DND-41 (cell line): ENCODE results near the gene NCR2.

Experiments used
- ATAC-seq: fragments of 200-7000 bp; cut with Tn5 transposase; 3 replicates; pipeline ENCODE4 v1.9.1; 2021; ENCODE audit warnings: low read depth; ENCODE audit not compliant: insufficient read depth
- DNase-seq: peaks from one replicate; pipeline ENCODE4 v3.0.0-alpha.2; 2020
- H2AFZ ChIP-seq: 2 replicates; pipeline ENCODE4 v1.6.0; 2012; ENCODE audit warnings: low read depth, low read length
- H3K27ac ChIP-seq: 2 replicates; pipeline ENCODE4 v1.5.1; 2012; ENCODE audit warnings: low read length, inconsistent platforms
- H3K27me3 ChIP-seq: fragments of 200-600 bp; sonication (generic); 2 replicates; pipeline ENCODE4 v1.6.0; 2012; ENCODE audit warnings: low read length, mild to moderate bottlenecking, inconsistent platforms; ENCODE audit not compliant: insufficient read depth, poor library complexity
- H3K36me3 ChIP-seq: 2 replicates; pipeline ENCODE4 v1.5.1; 2012; ENCODE audit warnings: low read length, inconsistent platforms; ENCODE audit not compliant: insufficient read depth
- H3K4me1 ChIP-seq: 2 replicates; pipeline ENCODE4 v1.5.1; 2012; ENCODE audit warnings: mild to moderate bottlenecking, low read length; ENCODE audit not compliant: insufficient read depth
- H3K4me2 ChIP-seq: 2 replicates; pipeline ENCODE4 v1.6.0; 2012; ENCODE audit warnings: mild to moderate bottlenecking, moderate library complexity, low read length, inconsistent platforms; ENCODE audit not compliant: insufficient read depth
- H3K4me3 ChIP-seq, 2 experiments: fragments of 200-600 bp in 1 of 2; shearing (Covaris generic) in 1 of 2; 2 replicates each; pipeline ENCODE4 v1.5.1; 2012 to 2016; ENCODE audit warnings: inconsistent platforms in 2 of 2, low read length in 2 of 2, mild to moderate bottlenecking in 2 of 2, low read depth in 1 of 2, moderate library complexity in 1 of 2
- H3K79me2 ChIP-seq: 2 replicates; pipeline ENCODE4 v1.6.0; 2012; ENCODE audit warnings: low read length, inconsistent platforms; ENCODE audit not compliant: insufficient read depth
- H3K9ac ChIP-seq: 2 replicates; pipeline ENCODE4 v1.6.0; 2012; ENCODE audit warnings: low read depth, mild to moderate bottlenecking, inconsistent platforms, low read length, moderate library complexity
- H3K9me3 ChIP-seq: 2 replicates; pipeline ENCODE4 v1.5.1; 2012; ENCODE audit warnings: low read length, moderate library complexity, mild to moderate bottlenecking, inconsistent platforms; ENCODE audit not compliant: insufficient read depth, severe bottlenecking
- H4K20me1 ChIP-seq: 2 replicates; pipeline ENCODE4 v1.6.0; 2012; ENCODE audit warnings: low read length; ENCODE audit not compliant: insufficient read depth
- CTCF ChIP-seq: IDR thresholded peaks from 2 replicates; pipeline ENCODE4 v1.5.1; 2012; ENCODE audit warnings: borderline replicate concordance, low read length, moderate library complexity, mild to moderate bottlenecking; ENCODE audit not compliant: poor library complexity, severe bottlenecking; ENCODE audit errors: extremely low read depth
- EZH2 ChIP-seq: IDR thresholded peaks from 3 replicates; pipeline ENCODE4 v1.6.1; 2012; ENCODE audit warnings: borderline replicate concordance, low read depth, mild to moderate bottlenecking, moderate library complexity, low read length, inconsistent platforms; ENCODE audit not compliant: severe bottlenecking

Gene NCR2

GRCh38 chr6:41334482-41335040, 847 bp upstream of the NCR2 start:
- Histone ChIP-seq H3K9me3 (no peaks in the 10 kb centered on the region), H4K20me1 (no peaks in the 10 kb centered on the region), H3K4me1 (peaks cover 62% of the 10 kb centered on the region), H3K4me2 (peak overlapping the region; percentile 48), H3K9ac (peak overlapping the region; percentile 32), H3K27me3 (no peaks in the 10 kb centered on the region), H3K79me2 (no peaks in the 10 kb centered on the region), H2AFZ (no peak overlapping the region), H3K4me3 (peak overlapping the region in 1 of 2 experiments; percentile 35; a peak in 2 of 4 replicates), H3K27ac (peak overlapping the region; percentile 83), H3K36me3 (no peaks in the 10 kb centered on the region)
- peak; percentile 51 for DNase-seq
- no peak for ATAC-seq
- TF ChIP-seq CTCF, result peak; percentile 57
- no peak for TF ChIP-seq EZH2

- Histone ChIP-seq H3K9ac (no peak overlapping the region), H2AFZ (no peak overlapping the region), H3K27me3 (no peaks in the 10 kb centered on the region), H3K79me2 (no peaks in the 10 kb centered on the region), H4K20me1 (no peaks in the 10 kb centered on the region), H3K36me3 (no peaks in the 10 kb centered on the region), H3K4me3 (no peak overlapping the region), H3K27ac (peak overlapping the region; percentile 83), H3K9me3 (no peaks in the 10 kb centered on the region), H3K4me1 (peaks cover 62% of the 10 kb centered on the region), H3K4me2 (no peak overlapping the region)
- ATAC-seq (no peak), DNase-seq (no peak)
- TF ChIP-seq EZH2 (no peak), CTCF (no peak)
Observed at GRCh38 chr6:41335943-41336342, 535 bp downstream of the NCR2 start.

- H3K79me2 ChIP-seq, result no peaks in the 10 kb centered on the region
- no peak overlapping the region for H3K4me3 ChIP-seq
- H4K20me1 ChIP-seq, result no peaks in the 10 kb centered on the region
- H3K9ac ChIP-seq, result no peak overlapping the region
- H3K4me1 ChIP-seq, result peaks cover 55% of the 10 kb centered on the region
- no peak overlapping the region for H3K4me2 ChIP-seq
- H3K27me3 ChIP-seq, result no peaks in the 10 kb centered on the region
- no peak overlapping the region for H2AFZ ChIP-seq
- DNase-seq (no peak), ATAC-seq (no peak)
- no peaks in the 10 kb centered on the region for H3K36me3 ChIP-seq
- TF ChIP-seq CTCF (no peak), EZH2 (no peak)
- H3K27ac ChIP-seq, result 0 out of 2 replicates have a peak overlapping the region, but pooled peaks have one; percentile 83
- no peaks in the 10 kb centered on the region for H3K9me3 ChIP-seq
Observed at GRCh38 chr6:41336824-41337223, 1.4 kb downstream of the NCR2 start.

DNA sequence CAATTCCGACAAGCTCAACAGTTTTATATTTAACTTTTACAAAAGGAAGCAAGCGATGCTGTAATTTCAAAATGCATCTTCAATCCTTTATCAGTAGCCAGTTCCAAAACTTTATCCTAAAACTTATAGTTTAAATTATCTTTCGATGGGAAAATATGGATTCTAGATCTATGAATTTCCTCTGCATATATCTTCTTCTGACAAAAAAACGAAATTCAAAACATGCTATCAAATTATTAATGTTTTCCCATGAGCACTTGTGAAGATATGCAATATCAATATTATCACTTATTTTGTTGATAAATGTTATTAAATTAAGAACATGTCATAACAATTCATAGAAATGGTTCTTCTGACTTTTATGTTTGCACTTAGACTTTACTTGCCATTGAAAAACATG, 2.3 kb downstream of the NCR2 start:
- Histone ChIP-seq H3K4me2 (no peak overlapping the region), H3K27me3 (no peaks in the 10 kb centered on the region), H3K9ac (no peak overlapping the region), H3K27ac (no peak overlapping the region), H2AFZ (no peak overlapping the region), H3K4me1 (peaks cover 46% of the 10 kb centered on the region), H3K36me3 (no peaks in the 10 kb centered on the region), H4K20me1 (no peaks in the 10 kb centered on the region), H3K4me3 (no peak overlapping the region), H3K9me3 (no peaks in the 10 kb centered on the region), H3K79me2 (no peaks in the 10 kb centered on the region)
- ATAC-seq (no peak), DNase-seq (no peak)
- TF ChIP-seq CTCF, result no peak
- TF ChIP-seq EZH2, result no peak
